Stimulated activated CD8-positive, alpha-beta memory T cell treated with anti-CD3 and anti-CD28 coated beads, Interleukin-4, amount 100 ng/mL, for 1 hour (primary cell): Measurements from ENCODE around the gene UBE2G2.

Source experiments
- DNase-seq, 2 donors: peaks; one replicate each; pipeline ENCODE4 v3.0.0-alpha.2; 2020; ENCODE audit warnings: low read depth in 2 of 2, low spot score in 1 of 2

Gene UBE2G2

GRCh38 chr21:44791993-44792392 is 9.6 kb downstream of the UBE2G2 start:
- no peak for DNase-seq

- DNase-seq = no peak
Observed at GRCh38 chr21:44791246-44791645, 10.4 kb downstream of the UBE2G2 start.

- DNase-seq = no peak
Observed at GRCh38 chr21:44790368-44790767, 11.3 kb downstream of the UBE2G2 start.

- DNase-seq = no peak
Observed at GRCh38 chr21:44789880-44790279, 11.7 kb downstream of the UBE2G2 start.

- no peak for DNase-seq
Observed at GRCh38 chr21:44785620-44786335, 15.8 kb downstream of the UBE2G2 start.

- DNase-seq = no peak
Observed at GRCh38 chr21:44784810-44785209, 16.8 kb downstream of the UBE2G2 start.

- DNase-seq = no peak
Observed at GRCh38 chr21:44783020-44783696, 18.5 kb downstream of the UBE2G2 start.

GRCh38 chr21:44780767-44781459 is 20.7 kb downstream of the UBE2G2 start:
- no peak for DNase-seq

- DNase-seq = no peak
Observed at GRCh38 chr21:44780137-44780502, 21.5 kb downstream of the UBE2G2 start.

GRCh38 chr21:44779417-44780136 is 22.0 kb downstream of the UBE2G2 start:
- no peak for DNase-seq

- no peak for DNase-seq
Observed at GRCh38 chr21:44778983-44779382, 22.6 kb downstream of the UBE2G2 start.

- DNase-seq = no peak
Observed at GRCh38 chr21:44778499-44778911, 23.1 kb downstream of the UBE2G2 start.

GRCh38 chr21:44778094-44778493 is 23.5 kb downstream of the UBE2G2 start:
- DNase-seq = no peak

- no peak for DNase-seq
Observed at GRCh38 chr21:44774972-44775371, 26.6 kb downstream of the UBE2G2 start.

- DNase-seq = no peak
Observed at GRCh38 chr21:44773291-44773932, 28.2 kb downstream of the UBE2G2 start.

- DNase-seq = no peak
Observed at GRCh38 chr21:44771896-44772525, 29.6 kb downstream of the UBE2G2 start.

GRCh38 chr21:44767834-44768831 is 33.5 kb downstream of the UBE2G2 start:
- no peak for DNase-seq

- no peak for DNase-seq
Observed at GRCh38 chr21:44766818-44767354, 34.7 kb downstream of the UBE2G2 start.
